Measurements from ENCODE around the gene DCDC2.

GRCh38 chr6:24214984-24215383 lies 142.9 kb downstream of the DCDC2 start:
- TF ChIP-seq CTCF (conservative IDR thresholded peaks at IDR 0.05; ENCODE audit: low read depth, low read length) (no peak), EZH2 (IDR thresholded peaks at IDR 0.05; ENCODE audit: borderline replicate concordance, low read depth, low read length, poor library complexity, severe bottlenecking) (no peak)
